Heart right ventricle (tissue), 16 donors: ENCODE measurements around the gene TNS3. TPM values are rescaled to one million over a fixed set of nuclear protein-coding genes. Genes with fewer than 3 reads are reported as not detected.

Experiments
- ATAC-seq, 8 donors: fragments of 200-7000 bp; cut with Tn5 transposase; one replicate each; pipeline ENCODE4 v1.9.1; 2020; ENCODE audit warnings: mild to moderate bottlenecking in 8 of 8, moderate library complexity in 8 of 8, moderate number of reproducible peaks in 1 of 8
- DNase-seq, 2 donors: peaks; one replicate each; pipeline ENCODE4 v3.0.0-alpha.2; 2020
- H3K27ac ChIP-seq, 10 donors: fragments of 200-600 bp; sonication (generic) in 2 of 10; one replicate each; pipeline versions ENCODE4 v1.5.0 to v1.8.0; 2020 to 2022; ENCODE audit warnings: mild to moderate bottlenecking in 3 of 10
- H3K27me3 ChIP-seq, 7 donors: fragments of 200-600 bp; one replicate each; pipeline ENCODE4 v1.8.0; 2021 to 2022; ENCODE audit warnings: mild to moderate bottlenecking in 2 of 7
- H3K36me3 ChIP-seq, 9 donors: fragments of 200-600 bp; sonication (generic) in 1 of 9; one replicate each; pipeline versions ENCODE4 v1.5.0 to v1.8.0; 2020 to 2022; ENCODE audit warnings: mild to moderate bottlenecking in 2 of 9
- H3K4me1 ChIP-seq, 9 donors: fragments of 200-600 bp; sonication (generic) in 1 of 9; one replicate each; pipeline versions ENCODE4 v1.5.0 to v1.8.0; 2020 to 2022; ENCODE audit warnings: mild to moderate bottlenecking in 4 of 9
- H3K4me3 ChIP-seq, 10 donors: fragments of 200-600 bp; sonication (generic) in 2 of 10; one replicate each; pipeline versions ENCODE4 v1.5.0 to v1.8.0; 2020 to 2022; ENCODE audit warnings: mild to moderate bottlenecking in 7 of 10, moderate library complexity in 2 of 10
- H3K9me3 ChIP-seq, 11 donors: fragments of 200-600 bp in 10 of 11; sonication (generic) in 2 of 11; one replicate each; pipeline versions ENCODE4 v1.5.0 to v1.8.0; 2013 to 2022; ENCODE audit warnings: mild to moderate bottlenecking in 2 of 11, control low read depth in 1 of 11, moderate library complexity in 1 of 11
- CTCF ChIP-seq, 9 donors: fragments of 200-600 bp; sonication (generic) in 2 of 9; IDR thresholded peaks; one replicate each; pipeline versions ENCODE4 v1.5.0 to v1.8.0; 2021 to 2022; ENCODE audit warnings: antibody characterized with exemption in 9 of 9, mild to moderate bottlenecking in 5 of 9, moderate library complexity in 1 of 9
- WGBS, 2 donors: extraction: QIAGEN DNeasy Blood & Tissue Kit; methylation state at CpG; one replicate each; pipeline ENCODE4 v1.1.7; 2013; ENCODE audit warnings: inconsistent platforms in 1 of 2; 5-methylcytosine and 5-hydroxymethylcytosine counted together
- intact Hi-C, 10 donors: fragments of 100-400 bp; cut with DNase I; formaldehyde crosslinking; loops; one replicate each; pipeline versions ENCODE4 v1.11.1 to v1.14.2; 2022
- polyA plus RNA-seq, 2 donors: library from polyadenylated mRNA; stranded (reverse); fragments of 200-250 nt; gene quantifications; one replicate each; pipeline ENCODE4 v1.2.3, GENCODE V29; 2013
- total RNA-seq, 10 donors: library from RNA; stranded (reverse); fragmentation: NEBNext Ultra II Directional in 3 of 10; extraction: Animal tissue kit (Norgen Biotek cat#: 25700) in 3 of 10; gene quantifications; one replicate each; pipeline versions ENCODE4 v1.2.1 to v1.2.4, GENCODE V29; 2021 to 2023
- donor health status: Arrhythmogenic right ventricular cardiomyopathy.
- donor health status: ischemic (EF 13 %, LVEDD 7.1; RV severe dilation, severe dysfunction).
- donor health status: healthy with polysubstance abuse.
- donor health status: DM: no; HTN: yes; CAD: no.
- donor health status: DM: no; HTN: no; CAD: no.
- donor health status: ischemic (EF 25% LVEDD 6.9; RV normal size, moderate dysfunction).
- donor health status: ischemic (EF 25% LVEDD 5.7; RV mildly dilated, moderate dysfunction).
- donor health status: healthy.
- donor health status: DM: yes; HTN: yes; CAD: no.
- donor health status: Ischemic cardiomyopathy.
- donor health status: ischemic (EF 35%, LVEDD 5.7; RV mildly dilated, moderate dysfunction).
- donor health status: nonischemic (EF 11% LVEDD 7.7; RV severe dilation, severe dysfunction).
- donor health status: DM: yes; HTN: yes; CAD: no.
- donor health status: PGD.
- donor health status: ischemic (EF 29% LVEDD 5.4; RV normal size, mild dysfunction).
- donor health status: nonischemic (EF 23%, LVEDD 6.1; RV moderate dilation, normal function).

Gene TNS3
- total and polyA plus RNA-seq, 12 donors: 6.7 to 74.2 (median 34.0) TPM

- no peak for DNase-seq
- Histone ChIP-seq H3K27me3 (no peaks in the 10 kb centered on the region), H3K27ac (peak overlapping the region in 1 of 10 donors; percentile 15), H3K36me3 (peaks cover 0 to 81% (median 0%) of the 10 kb centered on the region in 9 donors), H3K4me3 (no peak overlapping the region), H3K9me3 (no peaks in the 10 kb centered on the region), H3K4me1 (peaks cover 0 to 19% (median 9%) of the 10 kb centered on the region in 9 donors)
- 71 to 80% methylated on average over 12 of the region's 12 CpGs for WGBS, 2 donors
- intact Hi-C loops: loop anchor here in 2 of 10 donors (2.0 to 5.0 kb wide), 2 partner anchors 156 to 157 kb away; no protein-coding TSS in a partner anchor
- peak in 3 of 8 donors; percentile 23 to 45 (median 24) for ATAC-seq
- TF ChIP-seq CTCF (IDR thresholded peaks at IDR 0.05): no peak
These were observed 153.7 kb downstream of the TNS3 start for GRCh38 chr7:47428052-47428767.

- WGBS, 2 donors: 60 to 63% methylated on average over 6 of the region's 6 CpGs
- Histone ChIP-seq H3K4me1 (peaks cover 0 to 19% (median 10%) of the 10 kb centered on the region in 9 donors), H3K27me3 (no peaks in the 10 kb centered on the region), H3K9me3 (no peaks in the 10 kb centered on the region), H3K36me3 (peaks cover 0 to 81% (median 0%) of the 10 kb centered on the region in 9 donors), H3K4me3 (no peak overlapping the region), H3K27ac (no peak overlapping the region)
- no peak for TF ChIP-seq CTCF (IDR thresholded peaks at IDR 0.05)
- ATAC-seq (peak in 2 of 8 donors; percentile 26 to 34), DNase-seq (no peak)
- intact Hi-C loops: loop anchor here in 1 of 10 donors (5.0 kb wide), 1 partner anchor 155 kb away; no protein-coding TSS in a partner anchor
These were observed 154.8 kb downstream of the TNS3 start for GRCh38 chr7:47427051-47427643.

DNA sequence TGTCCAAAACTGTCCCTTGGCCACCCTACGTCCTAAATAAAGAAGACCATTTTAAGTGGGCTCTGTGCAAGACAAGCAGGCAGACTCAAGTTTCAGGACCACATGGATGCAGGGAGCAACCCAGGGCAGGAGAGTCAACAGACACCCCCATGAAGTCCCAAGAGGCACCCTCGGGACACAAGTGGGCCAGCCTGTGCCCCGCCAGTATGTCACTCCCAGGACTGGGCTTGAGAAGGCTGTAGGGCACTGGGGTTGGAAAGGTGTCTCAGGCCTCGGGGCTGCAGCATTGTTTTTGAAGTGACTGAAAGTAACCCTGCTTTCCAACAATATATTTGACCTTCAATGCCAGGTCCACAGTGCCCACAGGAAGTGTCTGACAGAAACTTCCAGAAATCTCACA is 157.4 kb downstream of the TNS3 start:
- DNase-seq (no peak), ATAC-seq (no peak)
- Histone ChIP-seq H3K27ac (no peak overlapping the region), H3K9me3 (peaks cover 0 to 8% (median 0%) of the 10 kb centered on the region in 11 donors), H3K36me3 (peaks cover 0 to 89% (median 6%) of the 10 kb centered on the region in 9 donors), H3K4me1 (peaks cover 0 to 19% (median 10%) of the 10 kb centered on the region in 9 donors), H3K27me3 (no peaks in the 10 kb centered on the region), H3K4me3 (no peak overlapping the region)
- TF ChIP-seq CTCF (IDR thresholded peaks at IDR 0.05): no peak
- 86 to 91% methylated on average over 4 of the region's 4 CpGs for WGBS, 2 donors
- intact Hi-C loops: no loop called here

DNA sequence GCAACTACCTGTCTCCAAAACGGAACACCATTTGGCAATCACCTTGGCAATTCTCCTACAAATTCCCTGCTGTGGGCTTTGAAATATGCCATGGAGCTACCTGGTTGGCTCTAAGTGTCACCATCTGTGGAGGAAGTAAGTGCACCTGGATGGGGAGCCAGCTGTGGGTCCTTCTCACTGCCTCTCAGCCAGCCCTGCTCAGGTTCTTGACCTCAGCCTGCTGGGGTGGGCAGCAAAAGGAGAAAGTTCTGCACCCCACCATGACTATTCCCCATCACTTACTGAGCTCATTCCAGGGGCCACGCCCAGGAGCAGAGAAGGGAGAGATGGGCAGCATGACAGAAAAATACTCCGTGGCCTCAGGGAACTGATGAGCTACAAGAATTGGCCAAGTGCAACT is 158.7 kb downstream of the TNS3 start:
- H3K4me3 ChIP-seq: no peak overlapping the region
- 88 to 94% methylated on average over 3 of the region's 3 CpGs for WGBS, 2 donors
- intact Hi-C loops: no loop called here
- ATAC-seq (no peak), DNase-seq (no peak)
- H3K4me1 ChIP-seq: peaks cover 0 to 19% (median 6%) of the 10 kb centered on the region in 9 donors
- TF ChIP-seq CTCF (IDR thresholded peaks at IDR 0.05): no peak
- H3K27me3 ChIP-seq: no peaks in the 10 kb centered on the region
- peaks cover 0 to 98% (median 6%) of the 10 kb centered on the region in 9 donors for H3K36me3 ChIP-seq
- no peak overlapping the region for H3K27ac ChIP-seq
- H3K9me3 ChIP-seq: peaks cover 0 to 8% (median 0%) of the 10 kb centered on the region in 11 donors
